ENCODE results near the gene CISH.

Gene CISH

DNA sequence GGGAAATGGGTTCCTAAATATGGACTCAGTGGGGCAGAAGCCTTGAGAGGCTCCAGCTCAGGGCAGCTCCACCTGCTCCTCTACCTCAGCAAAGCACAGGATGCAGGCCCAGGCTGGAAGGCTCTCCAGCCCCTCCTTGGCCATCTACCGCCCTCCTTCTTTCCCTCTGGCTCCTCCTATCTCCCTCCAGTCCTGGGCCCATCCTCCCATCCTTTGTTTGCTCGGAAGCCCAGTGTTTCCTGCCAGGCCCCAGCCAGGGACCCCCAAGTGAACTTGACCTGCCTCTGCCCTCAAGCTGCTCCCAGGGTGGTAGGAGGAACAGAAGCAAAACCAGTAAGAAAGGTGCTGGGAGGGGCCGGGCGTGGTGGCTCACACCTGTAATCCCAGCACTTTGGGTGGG is 25.4 kb upstream of the CISH start:
- no peak for DNase-seq (ENCODE audit: low read depth)

DNA sequence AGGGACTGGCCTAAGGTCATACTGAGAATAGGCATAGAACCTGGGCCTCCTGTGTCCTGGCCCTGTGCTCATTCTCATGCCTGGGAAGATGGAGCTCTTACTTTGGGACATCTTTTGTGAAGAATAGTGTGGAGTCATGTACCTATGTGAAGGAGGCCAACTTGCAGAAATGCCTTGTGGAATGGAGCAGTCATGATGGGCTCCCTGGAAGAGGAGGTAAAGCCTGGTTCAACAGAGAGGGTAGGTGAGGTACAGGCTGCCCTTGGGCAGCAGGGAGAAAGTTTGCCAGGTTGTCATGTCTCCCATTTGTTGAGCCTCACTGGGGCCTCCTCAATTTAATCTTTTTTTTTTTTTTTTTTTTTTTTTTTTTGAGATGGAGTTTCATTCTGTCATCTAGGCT is 23.5 kb upstream of the CISH start:
- DNase-seq (ENCODE audit: low read depth), result no peak

DNA sequence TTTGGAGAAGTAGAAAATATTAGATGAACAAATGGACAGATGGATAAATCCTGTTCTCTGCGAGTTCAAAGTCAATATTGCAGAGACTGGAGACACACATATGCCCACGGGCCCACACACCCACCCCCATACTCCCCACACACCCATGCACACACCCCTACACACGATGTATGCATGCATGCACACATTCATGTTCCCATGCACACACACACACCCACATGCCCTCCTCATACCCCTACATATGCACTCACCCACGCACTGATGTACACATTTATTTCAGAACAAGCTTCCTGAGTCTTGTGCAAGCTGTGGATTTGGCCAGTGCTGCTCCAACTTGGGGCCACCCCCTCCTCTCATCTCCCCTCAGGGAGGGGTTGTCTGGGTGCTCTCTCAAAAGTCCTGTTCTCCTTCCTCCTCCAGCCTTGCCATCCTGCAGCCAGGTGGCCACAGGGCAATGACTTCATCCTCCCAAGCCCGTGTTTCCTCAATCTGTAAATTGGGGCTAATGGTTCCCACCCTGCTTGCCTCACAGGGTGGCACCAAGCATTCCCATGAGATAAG is 21.7 kb upstream of the CISH start:
- no peak for DNase-seq (ENCODE audit: low read depth)

DNA sequence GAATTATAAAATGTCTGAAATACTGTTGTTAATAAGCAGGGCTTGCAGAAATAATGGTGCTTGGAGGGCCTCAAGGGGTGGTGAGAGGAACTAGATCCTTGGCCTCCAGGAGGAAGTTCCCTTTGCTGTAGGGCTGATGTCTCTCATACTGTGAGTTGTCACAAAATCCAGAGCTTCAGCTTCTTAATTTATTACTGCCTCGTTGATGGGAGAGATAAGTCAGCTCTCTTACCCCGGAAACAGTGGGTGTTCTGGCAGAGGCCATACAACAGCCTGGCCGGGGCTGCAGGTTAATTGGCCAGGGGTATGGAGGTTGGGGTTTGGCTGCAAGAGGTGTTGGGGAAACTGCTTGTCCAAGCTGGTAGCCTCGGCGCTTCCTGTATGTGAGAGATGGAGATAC is 20.9 kb upstream of the CISH start:
- DNase-seq (ENCODE audit: low read depth), result no peak

DNA sequence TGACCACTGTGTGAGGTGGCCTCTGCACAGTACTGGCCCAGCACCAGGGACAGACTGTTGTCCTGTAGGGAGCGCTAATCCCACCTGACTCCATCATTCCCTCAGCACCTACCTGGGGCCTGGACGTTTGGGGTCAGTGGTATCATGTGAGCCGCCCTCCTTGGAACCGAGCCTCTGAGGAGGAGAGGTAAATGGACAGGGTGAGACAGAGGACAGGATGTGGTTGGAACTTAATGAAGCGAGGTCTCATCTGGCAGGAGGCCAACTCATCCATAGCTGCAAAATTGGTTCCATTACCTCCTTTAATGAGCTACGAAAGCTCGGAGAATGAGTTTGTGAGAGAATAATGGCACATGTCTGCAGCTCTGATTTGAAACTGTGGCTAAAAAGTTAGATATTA is 19.3 kb upstream of the CISH start:
- no peak for DNase-seq (ENCODE audit: low read depth)

DNA sequence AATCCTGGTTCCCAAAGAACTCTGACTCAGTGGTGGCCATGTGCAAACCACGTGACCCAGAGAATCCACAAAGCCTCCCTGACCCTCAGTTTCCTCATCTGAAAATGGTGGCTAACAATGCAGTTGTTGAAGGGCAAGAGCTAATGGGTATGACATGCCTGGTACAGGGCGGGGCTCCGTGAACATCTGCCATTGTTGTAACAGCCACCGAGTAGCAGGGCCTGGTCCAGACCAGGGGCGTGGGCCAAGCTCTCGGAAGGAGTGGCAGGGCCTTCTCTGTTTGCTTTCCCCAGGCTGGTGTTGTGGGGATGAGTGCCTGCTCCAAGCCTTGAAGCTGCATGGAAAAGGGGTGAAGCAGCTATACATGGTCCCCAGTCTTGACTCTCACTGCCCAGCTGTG is 18.8 kb upstream of the CISH start:
- no peak for DNase-seq (ENCODE audit: low read depth)

DNA sequence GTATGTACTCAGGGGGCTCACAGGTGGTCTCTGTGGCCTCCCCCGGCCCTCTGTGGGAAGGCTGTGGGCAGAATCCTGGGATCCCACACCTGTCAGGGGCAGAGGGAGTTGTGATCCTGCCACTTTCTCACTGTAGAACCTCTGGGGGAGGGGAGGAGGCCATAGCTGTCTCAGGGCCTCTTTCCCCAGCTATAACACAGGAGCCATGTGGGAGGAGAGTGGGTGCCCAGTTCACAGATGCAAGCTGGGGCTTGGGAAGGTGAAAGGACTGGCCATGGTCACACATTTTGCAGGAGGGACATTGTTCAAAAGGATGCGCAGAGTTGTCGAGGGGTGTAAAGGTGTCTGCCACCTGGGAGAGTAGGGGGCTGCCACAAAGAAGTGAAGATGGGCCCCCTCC is 17.0 kb upstream of the CISH start:
- no peak for DNase-seq (ENCODE audit: low read depth)

DNA sequence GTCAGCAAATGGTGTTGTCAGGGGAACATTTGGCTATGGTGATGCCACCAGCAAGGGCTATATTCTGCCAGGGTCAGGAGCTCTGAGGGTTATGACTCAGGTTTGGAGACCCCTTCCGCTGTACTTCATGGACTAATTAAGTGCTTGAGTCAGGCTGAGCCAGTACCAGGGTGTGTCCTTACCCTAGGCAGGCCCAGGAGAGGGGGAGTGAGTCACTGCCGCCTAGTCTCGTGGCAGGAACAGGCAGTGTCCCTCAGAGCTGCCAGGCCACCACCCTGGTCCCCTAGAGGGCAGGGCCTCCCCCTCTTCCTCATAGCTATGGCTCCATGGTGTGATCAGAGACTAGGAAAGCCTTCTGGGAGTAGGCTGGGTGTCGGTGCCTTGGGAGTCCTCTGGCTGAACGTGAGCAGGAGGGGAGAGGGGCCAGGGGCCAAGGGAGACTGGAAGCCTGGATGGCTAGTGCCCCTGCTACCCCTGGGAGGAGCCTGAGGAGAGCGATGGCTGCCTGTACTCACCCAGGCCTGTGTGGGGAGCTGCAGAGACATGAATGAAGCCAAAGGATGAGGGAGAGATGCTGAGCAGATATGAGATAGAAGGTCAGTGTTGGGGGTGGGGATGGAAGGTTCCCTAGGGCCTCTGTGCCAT is 16.0 kb upstream of the CISH start:
- no peak for DNase-seq (ENCODE audit: low read depth)

DNA sequence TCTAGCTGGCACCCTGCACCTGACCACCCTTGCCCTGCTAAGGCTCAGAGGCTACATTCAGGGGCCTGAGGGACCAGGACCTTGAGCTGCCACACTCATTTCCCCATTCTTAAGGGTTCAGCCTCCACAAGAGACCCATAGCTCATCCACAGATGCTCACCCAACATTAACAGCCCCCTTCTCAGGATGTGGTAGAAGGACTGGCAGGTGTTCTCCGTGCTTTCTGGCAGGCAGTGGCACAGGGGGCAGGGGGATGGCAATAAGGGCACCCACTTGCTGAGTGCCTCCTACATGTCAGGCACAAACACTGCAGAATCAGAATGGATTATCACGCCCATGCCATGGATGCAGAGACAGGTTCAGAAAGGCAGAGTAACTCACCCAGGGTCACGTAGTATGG is 14.8 kb upstream of the CISH start:
- no peak for DNase-seq (ENCODE audit: low read depth)

DNA sequence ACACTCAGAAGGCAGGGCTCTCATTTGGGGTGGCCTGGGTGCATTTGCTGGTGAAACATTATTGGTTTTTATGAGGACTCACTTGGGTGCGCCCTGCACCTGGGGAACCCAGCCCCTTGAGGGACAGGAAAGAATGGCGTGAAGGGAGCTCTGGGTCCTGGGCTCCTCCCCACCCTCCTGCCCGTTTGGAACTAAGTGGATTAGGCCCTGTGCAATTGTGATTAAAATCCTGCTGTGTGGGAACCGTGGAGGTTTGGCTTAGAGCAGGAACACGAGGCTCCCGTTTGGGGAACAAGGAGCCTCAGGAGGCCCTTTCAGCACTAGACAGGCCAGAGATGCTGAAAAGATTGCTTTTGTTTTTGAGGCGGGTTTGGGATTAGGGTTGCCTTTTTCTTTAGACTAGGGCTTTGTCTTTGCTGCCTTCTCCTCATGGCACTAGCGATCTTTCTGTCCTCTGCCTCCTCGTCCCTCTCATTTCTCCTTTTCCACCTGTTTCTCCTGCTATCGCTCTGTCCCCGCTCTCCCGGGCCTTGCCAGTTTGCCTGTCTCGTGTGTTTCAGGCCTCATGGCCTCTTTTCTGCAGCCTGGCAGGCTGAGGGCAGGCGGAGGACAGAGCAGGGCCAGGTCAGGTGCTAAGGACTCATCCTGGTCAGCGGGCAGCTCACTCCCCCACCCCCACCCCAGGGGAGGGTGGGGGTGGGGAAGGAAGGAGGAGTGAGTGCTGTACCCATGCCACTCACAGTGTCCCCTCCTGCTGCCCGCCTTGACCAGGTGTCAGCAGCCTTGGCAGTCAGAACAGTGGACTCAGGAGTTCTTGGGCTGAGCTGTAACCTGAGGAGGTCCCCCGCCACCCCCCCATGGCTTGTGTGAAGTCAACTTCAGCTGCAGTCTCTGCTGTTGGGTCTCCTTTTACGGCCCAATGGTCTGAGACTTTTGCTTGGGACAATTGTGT is 13.9 kb upstream of the CISH start:
- DNase-seq (ENCODE audit: low read depth), result no peak

DNA sequence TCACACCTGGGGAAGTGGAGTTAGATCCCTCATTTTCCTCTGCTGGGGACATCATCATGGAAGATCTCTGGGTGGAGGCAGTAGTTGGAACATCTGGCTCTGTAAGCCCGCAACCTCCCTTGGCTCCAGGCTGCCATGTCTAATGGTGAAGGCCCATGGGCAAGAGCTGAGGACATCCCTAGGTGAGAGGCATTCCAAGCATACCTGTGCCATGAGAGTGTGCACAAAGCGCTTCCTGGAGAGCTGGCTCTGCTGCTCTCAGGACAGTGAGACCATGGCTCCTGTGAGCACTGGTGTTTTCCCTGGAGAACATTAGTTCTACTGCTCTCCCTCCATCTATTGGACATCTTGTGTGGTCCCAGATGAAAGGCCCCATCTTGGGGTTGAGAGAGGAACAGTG is 13.1 kb upstream of the CISH start:
- no peak for DNase-seq (ENCODE audit: low read depth)

DNA sequence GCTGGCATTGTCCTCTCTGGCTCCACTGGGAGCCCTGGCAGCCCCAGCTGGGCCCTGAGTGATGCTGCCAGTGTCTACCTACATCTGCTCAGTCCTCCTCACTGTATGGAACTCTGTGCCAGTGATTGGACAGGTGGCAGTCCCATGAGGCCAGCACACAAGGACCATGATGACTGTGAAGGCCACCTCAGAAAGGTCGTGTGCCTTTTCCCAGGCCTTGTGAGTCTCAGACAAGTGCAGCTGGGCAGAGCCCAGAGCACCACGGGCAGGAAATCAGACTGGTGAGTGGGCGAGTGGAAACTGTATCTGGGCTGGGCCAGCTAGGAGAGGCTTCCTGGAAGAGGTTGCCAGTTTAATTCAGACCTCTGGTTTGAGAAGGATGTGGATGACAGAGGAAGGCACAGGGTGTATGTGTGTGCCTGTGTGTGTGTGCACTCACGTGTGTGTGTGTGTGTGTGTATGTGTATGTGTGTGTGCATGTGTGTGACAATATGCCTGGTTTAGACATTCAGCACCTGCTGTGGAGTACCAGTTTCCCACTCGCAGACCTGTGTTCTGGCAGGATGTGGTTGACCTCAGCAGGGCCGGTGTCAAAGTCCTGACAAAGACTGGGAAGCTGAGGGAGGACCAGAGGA is 12.4 kb upstream of the CISH start:
- no peak for DNase-seq (ENCODE audit: low read depth)

DNA sequence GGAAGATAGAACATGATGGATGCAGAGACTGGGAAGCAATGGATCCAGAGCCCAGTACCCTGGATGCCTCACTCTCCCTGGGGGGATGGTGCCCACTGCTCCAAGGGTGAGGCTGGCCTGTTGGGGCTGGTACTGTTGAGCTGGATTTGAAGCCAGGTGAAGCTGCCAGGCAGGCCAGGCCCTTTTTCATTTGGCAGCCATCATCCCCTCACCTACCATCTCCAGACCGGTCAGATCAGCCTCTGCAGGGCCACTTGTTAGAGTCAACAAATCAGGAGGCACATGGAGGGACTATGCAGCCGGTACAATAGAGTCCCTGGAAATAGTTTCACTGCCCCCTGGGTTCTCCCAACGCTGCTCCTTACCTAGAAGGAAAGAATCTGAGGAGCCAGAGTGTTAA is 11.3 kb upstream of the CISH start:
- DNase-seq (ENCODE audit: low read depth), result no peak

DNA sequence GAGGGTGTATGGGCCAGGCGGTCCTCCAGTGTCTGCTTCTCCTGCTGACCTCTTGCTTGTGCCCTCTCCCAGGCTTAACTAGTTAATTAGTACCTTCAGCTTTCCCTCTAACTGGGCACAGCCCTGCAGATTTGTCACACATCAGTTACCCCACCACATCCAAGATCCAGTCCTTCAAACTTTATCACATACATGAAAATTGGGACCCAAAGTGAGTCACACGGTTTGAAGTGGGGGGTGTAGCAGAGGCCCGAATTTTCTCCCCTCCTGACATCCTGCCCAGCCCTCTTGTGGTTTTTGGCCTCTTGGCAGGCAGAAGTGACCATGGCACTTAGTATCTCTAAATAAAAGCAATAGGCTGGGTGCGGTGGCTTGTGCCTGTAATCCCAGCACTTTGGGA is 9.2 kb upstream of the CISH start:
- no peak for DNase-seq (ENCODE audit: low read depth)

DNA sequence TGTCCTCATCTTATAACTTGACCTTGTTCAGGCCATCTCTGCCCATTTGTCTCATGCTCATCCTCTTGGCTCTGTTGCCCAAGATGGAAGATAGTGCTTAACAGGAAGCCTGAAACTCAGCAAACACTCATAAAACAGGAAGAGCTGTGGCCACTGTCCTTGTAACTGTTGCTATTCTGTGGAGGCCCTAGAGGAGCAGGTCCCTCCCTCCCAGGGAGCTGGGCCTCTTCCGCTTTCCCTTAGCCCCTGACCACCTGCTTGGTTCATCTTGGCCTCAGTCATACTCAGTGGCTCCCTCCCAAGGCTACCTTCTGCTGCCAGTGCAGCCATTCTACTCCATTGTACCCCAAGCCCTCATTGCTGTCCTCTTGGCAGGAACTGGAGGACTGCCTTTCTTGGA is 8.8 kb upstream of the CISH start:
- no peak for DNase-seq (ENCODE audit: low read depth)

DNA sequence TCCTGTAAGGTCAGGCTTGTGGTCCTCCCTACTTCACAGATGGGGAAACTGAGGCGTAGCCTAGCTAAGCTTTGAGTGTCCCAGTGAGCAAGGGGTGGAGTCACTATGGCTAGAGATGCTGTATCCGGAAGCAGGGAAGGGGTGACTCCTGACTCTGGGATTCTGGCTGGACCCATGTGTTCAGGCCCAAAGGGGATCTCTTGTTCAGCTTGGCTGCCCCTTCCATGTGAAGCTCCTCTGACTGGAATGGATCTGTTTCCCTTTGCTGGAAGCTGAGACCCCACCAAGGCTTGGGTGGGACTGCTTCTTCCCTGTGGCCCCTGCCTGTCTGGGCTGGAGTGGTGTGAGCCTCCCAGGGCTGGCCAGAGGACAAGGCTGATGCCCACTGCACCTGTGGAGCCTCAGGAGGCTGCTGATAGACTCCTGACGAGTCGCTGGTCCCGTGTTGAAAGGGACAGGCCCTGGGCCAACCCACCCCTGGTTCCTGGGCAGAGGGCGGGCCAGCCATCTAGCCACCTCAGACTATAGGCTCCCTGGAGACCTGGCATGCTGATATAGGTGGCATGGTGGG is 6.4 kb upstream of the CISH start:
- no peak for DNase-seq (ENCODE audit: low read depth)

DNA sequence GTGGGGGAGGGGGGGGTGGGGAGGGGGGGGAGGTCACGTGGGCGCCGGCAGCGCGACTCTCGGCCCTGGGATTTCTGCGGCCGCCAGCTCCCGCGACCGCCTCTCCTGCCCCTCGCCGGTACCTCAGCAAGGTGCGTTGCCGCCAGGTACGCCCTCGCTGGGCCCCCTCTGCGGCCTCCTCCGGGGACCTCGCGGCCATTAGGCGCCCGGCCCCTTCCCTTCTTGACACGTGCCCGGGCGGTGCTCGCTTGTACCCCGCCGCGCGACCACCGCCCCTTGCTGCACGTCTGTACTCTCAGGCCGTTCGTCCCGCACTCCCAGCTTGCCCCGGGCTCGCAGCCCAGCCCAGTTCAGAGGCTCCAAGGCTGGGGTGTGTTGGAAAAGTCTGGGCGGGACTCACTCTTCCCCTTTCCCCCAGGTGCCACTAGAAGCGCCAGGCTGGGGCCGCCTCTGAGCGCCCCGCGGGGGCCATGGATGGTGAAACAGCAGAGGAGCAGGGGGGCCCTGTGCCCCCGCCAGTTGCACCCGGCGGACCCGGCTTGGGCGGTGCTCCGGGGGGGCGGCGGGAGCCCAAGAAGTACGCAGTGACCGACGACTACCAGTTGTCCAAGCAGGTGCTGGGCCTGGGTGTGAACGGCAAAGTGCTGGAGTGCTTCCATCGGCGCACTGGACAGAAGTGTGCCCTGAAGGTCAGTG is 5.7 kb upstream of the CISH start, which contains the start of gene MAPKAPK3:
MAPKAPK3 (plus strand) TSS at position 56 of the 696 bp plus-strand sequence; CDS start at position 471, 415 bp downstream.
- DNase-seq (ENCODE audit: low read depth), result no peak

DNA sequence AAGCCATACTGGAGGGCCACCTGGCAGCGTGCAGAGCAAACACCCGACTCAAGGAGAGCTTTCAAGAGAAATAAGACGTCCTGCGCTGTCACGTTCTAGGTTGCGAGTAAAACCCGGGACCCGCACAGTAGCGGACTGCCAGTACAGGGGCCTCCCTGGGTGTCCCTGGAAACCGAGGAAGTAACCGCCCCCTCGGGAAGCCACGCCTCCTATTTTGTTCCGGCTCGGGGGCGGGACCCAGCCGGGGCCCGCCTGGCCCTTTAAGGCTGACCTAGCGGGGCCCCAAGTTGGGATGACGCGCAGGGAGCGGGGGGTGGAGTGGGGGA is 5.2 kb upstream of the CISH start:
- DNase-seq (ENCODE audit: low read depth), result peak; percentile 92

DNA sequence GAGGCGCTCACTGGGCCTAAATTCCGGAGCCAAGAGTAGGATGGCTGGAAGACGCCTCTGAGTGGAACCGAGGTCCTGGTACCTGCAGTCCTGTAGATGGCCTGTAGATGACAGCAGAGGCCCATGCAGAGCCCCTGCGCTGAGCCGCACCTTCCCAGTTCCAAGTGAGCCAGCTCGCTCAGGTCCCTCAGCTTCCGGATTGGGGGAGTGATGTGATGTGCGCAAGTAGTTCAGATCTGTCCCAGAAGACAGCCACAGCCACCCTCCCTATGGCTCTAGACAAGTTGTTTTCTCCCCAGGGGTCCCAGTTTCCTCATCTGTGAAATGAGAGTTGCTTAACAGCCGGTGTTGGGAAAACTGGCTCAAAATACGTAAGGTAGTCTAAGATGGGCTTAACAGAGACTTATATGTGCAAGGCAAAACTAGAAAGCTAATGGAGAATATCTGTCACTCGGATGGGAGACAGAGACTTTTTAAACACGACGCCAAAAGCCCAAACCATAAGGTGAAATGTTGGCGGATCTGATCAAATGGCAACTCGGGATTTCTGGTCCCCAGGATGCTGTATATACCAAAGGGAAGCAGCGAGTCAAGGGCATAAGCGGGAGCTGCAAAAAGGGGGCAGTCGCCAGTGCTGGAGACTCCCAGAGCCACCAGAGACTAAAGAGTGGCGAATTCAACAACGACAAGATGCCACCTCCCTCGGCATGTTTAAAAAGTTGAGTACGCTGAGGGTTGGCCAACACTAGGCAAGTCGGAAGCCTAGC is 4.6 kb upstream of the CISH start:
- peak; percentile 73 for DNase-seq (ENCODE audit: low read depth)

DNA sequence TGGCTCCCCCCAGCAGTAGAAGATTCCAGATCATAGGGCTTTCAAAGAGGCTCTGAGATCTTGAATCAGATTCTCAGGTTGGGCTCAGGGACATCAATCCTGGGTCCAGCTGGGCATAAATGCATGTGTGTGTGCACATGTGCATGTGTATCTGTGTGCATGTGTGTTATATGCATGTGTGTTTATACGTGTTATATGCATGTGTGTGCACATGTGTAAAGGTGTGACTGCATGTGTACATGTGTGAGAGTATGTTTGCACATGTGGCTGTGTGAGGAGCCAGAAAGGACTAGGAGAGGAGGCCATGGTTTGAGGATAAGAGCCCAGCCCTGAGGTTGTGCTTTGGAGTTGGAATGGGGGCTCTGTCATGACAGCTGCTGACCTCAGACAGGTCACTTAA is 3.6 kb upstream of the CISH start:
- DNase-seq (ENCODE audit: low read depth), result no peak
